H1 (cell line): ENCODE results near the gene RPRML. TPM values are rescaled to one million over a fixed set of nuclear protein-coding genes. Genes with fewer than 3 reads are reported as not detected.

Source experiments
- CTCF ChIA-PET: fragments of 300-600 bp; sonication (Branson Sonifier 250); formaldehyde crosslinking; loops from one replicate; lab custom pipeline; 2021; ENCODE audit not compliant: partially characterized antibody; lab: Charles Lee
- POLR2A ChIA-PET: fragments of 300-600 bp; sonication (Branson Sonifier 250); formaldehyde crosslinking; loops from one replicate; lab custom pipeline; 2021; ENCODE audit warnings: inconsistent platforms; ENCODE audit not compliant: partially characterized antibody; lab: Charles Lee
- DNase-seq, 2 experiments: peaks; one replicate each; pipeline versions ENCODE4 v3.0.0 to v3.0.0-alpha.2; 2010 to 2022; ENCODE audit warnings: low spot score in 2 of 2, low read depth in 1 of 2, mixed read lengths in 1 of 2
- FAIRE-seq: peaks from 2 replicates; lab custom pipeline; 2011; peaks lifted over from hg19 to GRCh38; lab: Jason Lieb, UNC
- H2AFZ ChIP-seq: 2 replicates; pipeline ENCODE4 v1.8.1; 2012; ENCODE audit warnings: low read length, inconsistent platforms
- H2AK5ac ChIP-seq: 2 replicates; pipeline ENCODE4 v1.6.1; 2013; ENCODE audit warnings: low read depth, low read length
- H2BK120ac ChIP-seq: replicated peaks from 2 replicates; pipeline ENCODE3; 2013; ENCODE audit warnings: low read depth, low read length, inconsistent platforms
- H2BK12ac ChIP-seq: 2 replicates; pipeline ENCODE4 v1.6.1; 2013; ENCODE audit warnings: low read depth, low read length
- H2BK15ac ChIP-seq: 2 replicates; pipeline ENCODE4 v1.6.1; 2013; ENCODE audit warnings: low read length
- H2BK20ac ChIP-seq: 2 replicates; pipeline ENCODE4 v1.6.1; 2013; ENCODE audit warnings: low read length
- H2BK5ac ChIP-seq: 2 replicates; pipeline ENCODE4 v1.6.1; 2013; ENCODE audit warnings: low read depth, low read length
- H3K14ac ChIP-seq: 2 replicates; pipeline ENCODE4 v1.6.1; 2013; ENCODE audit warnings: inconsistent platforms; ENCODE audit not compliant: insufficient read length
- H3K18ac ChIP-seq: 2 replicates; pipeline ENCODE4 v1.6.1; 2013; ENCODE audit warnings: low read length; ENCODE audit errors: extremely low read depth
- H3K23ac ChIP-seq: 2 replicates; pipeline ENCODE4 v1.6.1; 2013; ENCODE audit warnings: inconsistent platforms; ENCODE audit not compliant: insufficient read length
- H3K23me2 ChIP-seq: 2 replicates; pipeline ENCODE4 v1.6.1; 2013; ENCODE audit warnings: low read depth, low read length
- H3K27ac ChIP-seq: 2 replicates; pipeline ENCODE4 v1.6.1; 2011; ENCODE audit warnings: low read depth, low read length, inconsistent platforms
- H3K27me3 ChIP-seq, 4 experiments: replicated peaks in 1 of 4; 1 replicate in 1 of 4; 2 replicates in 3 of 4; pipeline versions ENCODE4 v1.6.1 to v1.8.1; 2011 to 2013; ENCODE audit warnings: low read length in 3 of 4, mild to moderate bottlenecking in 3 of 4, inconsistent platforms in 2 of 4, mixed read lengths in 2 of 4, moderate library complexity in 1 of 4; ENCODE audit not compliant: control insufficient read depth in 3 of 4, insufficient read depth in 3 of 4; ENCODE audit errors: extremely low read depth in 1 of 4
- H3K36me3 ChIP-seq, 4 experiments: 2 replicates each; pipeline versions ENCODE4 v1.6.1 to v1.8.1; 2011 to 2013; ENCODE audit warnings: mild to moderate bottlenecking in 4 of 4, low read length in 3 of 4, moderate library complexity in 2 of 4, control low read depth in 1 of 4, inconsistent platforms in 1 of 4; ENCODE audit not compliant: insufficient read depth in 4 of 4, control insufficient read depth in 2 of 4
- H3K4ac ChIP-seq: replicated peaks from 2 replicates; pipeline ENCODE3; 2013; ENCODE audit warnings: low read length, low read depth, mixed read lengths, inconsistent platforms; ENCODE audit not compliant: insufficient read length
- H3K4me1 ChIP-seq, 4 experiments: replicated peaks in 1 of 4; 1 replicate in 1 of 4; 2 replicates in 3 of 4; pipeline versions ENCODE4 v1.6.1 to v1.8.1; 2011 to 2013; ENCODE audit warnings: low read length in 3 of 4, inconsistent platforms in 2 of 4, mixed read lengths in 1 of 4; ENCODE audit not compliant: insufficient read depth in 4 of 4, control insufficient read depth in 3 of 4
- H3K4me2 ChIP-seq, 2 experiments: 2 replicates each; pipeline versions ENCODE4 v1.6.1 to v1.8.1; 2011 to 2013; ENCODE audit warnings: low read depth in 2 of 2, low read length in 2 of 2, control low read depth in 1 of 2, inconsistent platforms in 1 of 2, mild to moderate bottlenecking in 1 of 2; ENCODE audit not compliant: insufficient read depth in 1 of 2
- H3K4me3 ChIP-seq, 4 experiments: fragments of 200-600, 300-600 bp in 1 of 4; sonication (generic), shearing (Covaris generic), sonication (Bioruptor Twin) in 1 of 4; 2 replicates each; pipeline versions ENCODE4 v1.5.1 to v1.8.1; 2011 to 2016; ENCODE audit warnings: low read length in 4 of 4, low read depth in 3 of 4, control low read depth in 2 of 4, inconsistent platforms in 2 of 4, mild to moderate bottlenecking in 2 of 4, mixed read lengths in 1 of 4, moderate library complexity in 1 of 4; ENCODE audit not compliant: insufficient read depth in 2 of 4; ENCODE audit errors: extremely low read depth in 1 of 4
- H3K56ac ChIP-seq: replicated peaks from 2 replicates; pipeline ENCODE3; 2013; ENCODE audit warnings: low read depth, mild to moderate bottlenecking, mixed read lengths, low read length, inconsistent platforms; ENCODE audit not compliant: insufficient read length
- H3K79me1 ChIP-seq: 2 replicates; pipeline ENCODE4 v1.6.1; 2013; ENCODE audit warnings: low read depth, low read length, control low read depth
- H3K79me2 ChIP-seq, 2 experiments: 2 replicates each; pipeline versions ENCODE4 v1.6.1 to v1.8.1; 2012 to 2013; ENCODE audit warnings: low read length in 2 of 2, mild to moderate bottlenecking in 2 of 2, inconsistent platforms in 1 of 2; ENCODE audit not compliant: insufficient read depth in 2 of 2, control insufficient read depth in 1 of 2
- H3K9ac ChIP-seq, 4 experiments: replicated peaks in 1 of 4; 1 replicate in 1 of 4; 2 replicates in 3 of 4; pipeline versions ENCODE4 v1.6.1 to v1.8.1; 2011 to 2013; ENCODE audit warnings: low read depth in 3 of 4, low read length in 3 of 4, control low read depth in 2 of 4, mild to moderate bottlenecking in 2 of 4, moderate library complexity in 2 of 4, inconsistent platforms in 1 of 4; ENCODE audit errors: extremely low read depth in 1 of 4
- H3K9me3 ChIP-seq, 2 experiments: 2 replicates each; pipeline versions ENCODE4 v1.6.1 to v1.8.1; 2012 to 2013; ENCODE audit warnings: mild to moderate bottlenecking in 2 of 2, moderate library complexity in 2 of 2, control low read depth in 1 of 2, inconsistent platforms in 1 of 2, low read depth in 1 of 2, low read length in 1 of 2, mixed read lengths in 1 of 2; ENCODE audit not compliant: insufficient read depth in 2 of 2
- H4K20me1 ChIP-seq, 2 experiments: replicated peaks in 1 of 2; 2 replicates each; pipeline versions ENCODE3 to v1.8.1; 2011 to 2013; ENCODE audit warnings: inconsistent platforms in 2 of 2, low read length in 2 of 2, mild to moderate bottlenecking in 1 of 2; ENCODE audit not compliant: insufficient read depth in 2 of 2, control insufficient read depth in 1 of 2
- H4K5ac ChIP-seq: 2 replicates; pipeline ENCODE4 v1.6.1; 2013; ENCODE audit warnings: low read length, low read depth, mixed read lengths, inconsistent platforms; ENCODE audit not compliant: insufficient read length
- H4K8ac ChIP-seq: 2 replicates; pipeline ENCODE4 v1.8.0; 2013; ENCODE audit warnings: mild to moderate bottlenecking, moderate library complexity, low read length, inconsistent platforms; ENCODE audit not compliant: insufficient read depth; ENCODE audit errors: extremely low read depth
- H4K91ac ChIP-seq: replicated peaks from 2 replicates; pipeline ENCODE3; 2013; ENCODE audit warnings: low read length, mixed read lengths, inconsistent platforms; ENCODE audit not compliant: insufficient read length
- BACH1 ChIP-seq: IDR thresholded peaks from 2 replicates; pipeline ENCODE4 v1.6.1; 2012; ENCODE audit warnings: low read length, improper control_type of control experiment
- CEBPB ChIP-seq: IDR thresholded peaks from 2 replicates; pipeline ENCODE4 v1.6.1; 2012; ENCODE audit warnings: low read depth, low read length
- JUN ChIP-seq: IDR thresholded peaks from 2 replicates; pipeline ENCODE4 v1.6.1; 2011; ENCODE audit warnings: low read depth, mild to moderate bottlenecking, improper control_type of control experiment, low read length
- POU5F1 ChIP-seq: IDR thresholded peaks from 2 replicates; pipeline ENCODE4 v1.6.1; 2011; ENCODE audit warnings: low read depth, mild to moderate bottlenecking, low read length, moderate library complexity
- SP4 ChIP-seq: IDR thresholded peaks from 2 replicates; pipeline ENCODE4 v1.6.1; 2012; ENCODE audit warnings: low read length, inconsistent platforms
- WGBS, 2 experiments: shearing (Covaris generic) in 1 of 2; methylation state at CpG; one replicate each; pipeline versions ENCODE4 v1.1.6 to v1.1.7; 2013 to 2015; ENCODE audit warnings: low lambda C conversion rate in 2 of 2, mixed read lengths in 2 of 2, inconsistent platforms in 1 of 2, low coverage in 1 of 2, missing lambda C conversion rate in 1 of 2; ENCODE audit not compliant: insufficient replicate concordance in 2 of 2, insufficient coverage in 1 of 2, insufficient read length in 1 of 2; ENCODE audit errors: extremely low coverage in 1 of 2, missing lambda C conversion rate in 1 of 2; 5-methylcytosine and 5-hydroxymethylcytosine counted together
- polyA plus RNA-seq, 7 experiments: library from polyadenylated mRNA; depleted of rRNA in 3 of 7; stranded (reverse) in 5 of 7; unstranded in 2 of 7; fragments of >200 nt in 5 of 7; fragments of 200-250 nt in 2 of 7; gene quantifications; 1 replicate in 5 of 7; 2 replicates in 1 of 7; 4 replicates in 1 of 7; pipeline versions ENCODE4 v1.2.1 to v1.2.3, GENCODE V29; 2011 to 2013; ENCODE audit warnings: missing spikeins in 2 of 7, mixed read lengths in 2 of 7
- total RNA-seq: library from RNA; stranded (reverse); fragmentation: NEBNext Ultra II Directional; extraction: Animal tissue kit (Norgen Biotek cat#: 25700); gene quantifications from 2 replicates; pipeline ENCODE4 v1.2.1, GENCODE V29; 2021
- TF ChIP-seq, protein P1 (sequence below): IDR thresholded peaks from 2 replicates; pipeline ENCODE4 v1.6.1; 2012; ENCODE audit warnings: low read length, inconsistent platforms

Gene RPRML
- total and polyA plus RNA-seq, 2 of the 8 experiments (the other 6 are each of a cell fraction or from before 2014, with no cell fraction given) = 3.5 to 5.5 TPM

DNA sequence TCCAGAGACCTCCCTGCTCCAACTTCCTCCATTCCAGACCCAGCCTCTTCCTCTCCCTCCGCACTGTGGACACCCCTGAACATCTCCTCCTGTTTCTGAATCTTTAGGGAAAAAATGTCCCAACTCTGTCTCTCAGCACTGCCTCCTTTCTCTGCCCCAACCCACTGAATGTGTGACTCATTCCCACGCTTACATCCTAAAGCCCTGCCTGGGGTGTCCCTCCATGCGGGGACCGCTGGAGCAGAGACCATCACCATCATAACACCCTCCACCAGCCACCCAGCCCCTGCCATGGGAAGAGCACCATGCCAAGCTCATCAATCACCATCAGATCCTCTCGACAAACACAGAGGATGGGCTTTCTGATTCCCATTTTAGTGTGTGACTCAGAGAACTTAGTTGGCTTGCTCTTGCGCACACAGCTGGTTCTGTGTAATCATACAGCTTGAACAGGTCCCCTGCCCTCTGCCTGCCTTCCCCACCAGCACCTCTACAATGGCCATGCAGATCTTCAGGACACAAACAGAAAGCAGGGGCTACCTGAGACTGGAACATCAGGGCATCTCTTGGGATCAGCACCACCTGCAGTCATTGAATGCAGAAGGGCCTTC, 10.7 kb downstream of the RPRML start:
- Histone ChIP-seq H3K79me2 (no peaks in the 10 kb centered on the region), H2BK12ac (no peak overlapping the region), H3K9me3 (no peaks in the 10 kb centered on the region), H3K4me2 (no peak overlapping the region), H4K8ac (no peak overlapping the region), H3K4me1 (no peaks in the 10 kb centered on the region), H3K4me3 (no peak overlapping the region), H4K20me1 (peaks cover 0 to 1% of the 10 kb centered on the region in 2 experiments), H3K79me1 (no peaks in the 10 kb centered on the region), H3K36me3 (no peaks in the 10 kb centered on the region), H2BK15ac (no peak overlapping the region), H4K5ac (no peak overlapping the region), H3K27ac (no peak overlapping the region), H2AK5ac (no peak overlapping the region), H2AFZ (no peak overlapping the region), H3K9ac (no peak overlapping the region)
- no peak for DNase-seq
- CTCF ChIA-PET = interaction anchor here (1.2 to 3.3 kb wide), 5 partner anchors 9 to 26 kb away, joined by 3 to 14 read pairs (median 8); partner anchors contain the start of gene RPRML
- TF ChIP-seq JUN = no peak
- no peak for TF ChIP-seq SP4
- no peak for TF ChIP-seq POU5F1
- no peak for TF ChIP-seq BACH1
- no peak for TF ChIP-seq CEBPB
- TF ChIP-seq, protein P1, sequence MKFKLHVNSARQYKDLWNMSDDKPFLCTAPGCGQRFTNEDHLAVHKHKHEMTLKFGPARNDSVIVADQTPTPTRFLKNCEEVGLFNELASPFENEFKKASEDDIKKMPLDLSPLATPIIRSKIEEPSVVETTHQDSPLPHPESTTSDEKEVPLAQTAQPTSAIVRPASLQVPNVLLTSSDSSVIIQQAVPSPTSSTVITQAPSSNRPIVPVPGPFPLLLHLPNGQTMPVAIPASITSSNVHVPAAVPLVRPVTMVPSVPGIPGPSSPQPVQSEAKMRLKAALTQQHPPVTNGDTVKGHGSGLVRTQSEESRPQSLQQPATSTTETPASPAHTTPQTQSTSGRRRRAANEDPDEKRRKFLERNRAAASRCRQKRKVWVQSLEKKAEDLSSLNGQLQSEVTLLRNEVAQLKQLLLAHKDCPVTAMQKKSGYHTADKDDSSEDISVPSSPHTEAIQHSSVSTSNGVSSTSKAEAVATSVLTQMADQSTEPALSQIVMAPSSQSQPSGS = no peak
- TF ChIP-seq, all 59 proteins: peak for 0
- no peak overlapping the region for H3K4ac ChIP-seq
- WGBS, 2 experiments = 92% methylated on average over 5 of the region's 6 CpGs; no CpG with 5 or more reads in 1 of the 2 experiments
- H3K27me3 ChIP-seq = no peaks in the 10 kb centered on the region; a peak in 1 of 7 replicates
- H2BK5ac ChIP-seq = no peak overlapping the region
- no peak for FAIRE-seq
- no peak overlapping the region for H4K91ac ChIP-seq
- H3K23ac ChIP-seq = no peak overlapping the region
- no peak overlapping the region for H2BK120ac ChIP-seq
- no peak overlapping the region for H3K18ac ChIP-seq
- H3K23me2 ChIP-seq = no peaks in the 10 kb centered on the region
- POLR2A ChIA-PET = interaction anchor here (1.4 kb wide), 1 partner anchor 19 kb away, joined by 4 read pairs; no protein-coding TSS in a partner anchor
- H3K56ac ChIP-seq = no peak overlapping the region
- H2BK20ac ChIP-seq = no peak overlapping the region
- H3K14ac ChIP-seq = no peak overlapping the region
